ENCODE results near the gene DHRS4. TPM values are rescaled to one million over a fixed set of nuclear protein-coding genes. Genes with fewer than 3 reads are reported as not detected.
"Not testable (repeated sequence)": the region's sequence is repeated elsewhere in the genome, so short reads cannot be mapped to it uniquely, and the experiment has no call there.

DHRS4 gene
- total RNA-seq, 4 donors from 2014 or later: 24.0 to 35.8 (median 30.5) TPM

DNA sequence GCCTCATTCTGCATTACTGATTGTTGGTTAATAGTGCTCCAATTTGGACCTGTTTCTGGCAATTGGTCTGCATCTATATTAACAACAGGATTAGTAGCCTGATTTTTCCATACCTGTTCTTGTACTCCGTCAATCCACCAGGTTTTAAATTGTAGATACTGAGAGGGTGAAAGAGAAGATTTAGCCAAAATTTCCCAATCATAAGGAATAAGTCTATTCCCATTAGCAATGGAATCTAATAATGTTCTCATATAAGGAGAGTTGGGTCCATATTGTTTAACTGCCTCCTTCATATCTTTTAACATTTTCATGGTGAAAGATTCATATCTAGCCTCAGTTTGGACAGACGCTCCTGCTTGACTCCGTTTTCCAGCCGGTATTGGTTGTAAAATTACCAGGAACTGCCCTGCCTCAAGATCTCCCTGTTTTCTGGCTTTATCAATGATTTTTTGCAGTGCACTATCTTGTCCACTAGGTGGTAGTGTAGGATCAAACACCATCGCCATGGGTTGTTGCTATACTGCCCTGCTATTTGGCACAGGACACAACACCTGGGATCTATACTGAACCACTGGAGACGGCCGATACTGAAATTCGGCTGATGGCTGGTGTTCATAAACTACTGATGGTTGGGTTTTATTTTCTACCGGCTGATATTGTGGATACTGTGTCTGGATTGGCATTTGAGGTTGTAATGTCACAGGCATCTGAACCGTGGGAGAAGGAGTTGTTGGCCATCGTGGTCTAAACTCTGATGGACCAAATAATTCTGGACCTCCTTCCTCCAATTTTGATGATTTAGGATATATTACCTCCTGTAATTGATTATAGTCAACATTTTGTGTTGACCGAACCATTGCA, 60.3 kb downstream of the DHRS4 start:
- Histone ChIP-seq H3K4me1 (peaks cover 13% of the 10 kb centered on the region), H3K27me3 (no peaks in the 10 kb centered on the region), H3K9me3 (no peaks in the 10 kb centered on the region), H3K27ac (no peak overlapping the region), H3K4me3 (no peak overlapping the region), H3K36me3 (no peaks in the 10 kb centered on the region)
- 22% methylated on average over 12 of the region's 12 CpGs for WGBS
- no peak for DNase-seq (ENCODE audit: low spot score in 2 of 2)
- TF ChIP-seq POLR2AphosphoS5 (IDR thresholded peaks at IDR 0.05): no peak
- TF ChIP-seq, protein P1, sequence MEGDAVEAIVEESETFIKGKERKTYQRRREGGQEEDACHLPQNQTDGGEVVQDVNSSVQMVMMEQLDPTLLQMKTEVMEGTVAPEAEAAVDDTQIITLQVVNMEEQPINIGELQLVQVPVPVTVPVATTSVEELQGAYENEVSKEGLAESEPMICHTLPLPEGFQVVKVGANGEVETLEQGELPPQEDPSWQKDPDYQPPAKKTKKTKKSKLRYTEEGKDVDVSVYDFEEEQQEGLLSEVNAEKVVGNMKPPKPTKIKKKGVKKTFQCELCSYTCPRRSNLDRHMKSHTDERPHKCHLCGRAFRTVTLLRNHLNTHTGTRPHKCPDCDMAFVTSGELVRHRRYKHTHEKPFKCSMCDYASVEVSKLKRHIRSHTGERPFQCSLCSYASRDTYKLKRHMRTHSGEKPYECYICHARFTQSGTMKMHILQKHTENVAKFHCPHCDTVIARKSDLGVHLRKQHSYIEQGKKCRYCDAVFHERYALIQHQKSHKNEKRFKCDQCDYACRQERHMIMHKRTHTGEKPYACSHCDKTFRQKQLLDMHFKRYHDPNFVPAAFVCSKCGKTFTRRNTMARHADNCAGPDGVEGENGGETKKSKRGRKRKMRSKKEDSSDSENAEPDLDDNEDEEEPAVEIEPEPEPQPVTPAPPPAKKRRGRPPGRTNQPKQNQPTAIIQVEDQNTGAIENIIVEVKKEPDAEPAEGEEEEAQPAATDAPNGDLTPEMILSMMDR (IDR thresholded peaks at IDR 0.05): peak; percentile 81 to 90

DNA sequence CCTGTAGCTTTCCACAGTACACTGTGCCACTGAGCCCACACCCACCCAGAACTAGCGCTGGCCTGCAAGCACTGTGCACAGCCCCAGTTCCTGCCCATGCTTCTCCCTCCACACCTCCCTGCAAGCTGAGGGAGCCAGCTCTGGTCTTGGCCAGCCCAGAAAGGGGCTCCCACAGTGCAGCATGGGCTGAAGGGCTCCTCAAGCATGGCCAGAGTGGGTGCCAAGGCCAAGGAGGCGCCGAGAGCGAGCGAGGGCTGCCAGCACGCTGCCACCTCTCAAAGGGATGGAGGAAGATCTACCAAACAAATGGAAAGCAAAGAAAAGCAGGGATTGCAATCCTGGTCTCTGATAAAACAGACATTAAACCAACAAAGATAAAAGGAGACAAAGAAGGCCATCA, 62.2 kb downstream of the DHRS4 start:
- not testable (repeated sequence) for H3K36me3 ChIP-seq, H3K27ac ChIP-seq
- WGBS: 97% methylated on average over 6 of the region's 6 CpGs

More for the DNA sequence above, 62.2 kb downstream of the DHRS4 start:
- not testable (repeated sequence) for H3K9me3 ChIP-seq; H3K27me3 ChIP-seq; DNase-seq (ENCODE audit: low spot score in 2 of 2); H3K4me3 ChIP-seq
- H3K4me1 ChIP-seq: peaks cover 11% of the 10 kb centered on the region

Other genes starting within 250 kb of the DHRS4 start
- gene DHRS4L2, start 35.2 kb downstream of the DHRS4 start, total RNA-seq: 10 to 100 TPM; 17.5 to 27.9 (median 21.0) TPM
- gene CARMIL3, start 98.2 kb downstream of the DHRS4 start, total RNA-seq: 10 to 100 TPM in 1 of 4 donors, 1 to 10 TPM in 3; 5.9 to 11.2 (median 7.7) TPM
- not detected for gene CPNE6, start 117.8 kb downstream of the DHRS4 start, total RNA-seq
- 10 to 100 TPM in 3 of 4 donors, 1 to 10 TPM in 1; 9.2 to 25.1 (median 14.4) TPM for gene PCK2, start 140.5 kb downstream of the DHRS4 start, total RNA-seq
- 10 to 100 TPM; 64.2 to 71.7 (median 68.3) TPM for gene DCAF11, start 161.0 kb downstream of the DHRS4 start, total RNA-seq
- gene NRL, start 161.2 kb downstream of the DHRS4 start, total RNA-seq: 1 to 10 TPM; 2.2 to 2.9 (median 2.3) TPM
- gene FITM1, start 176.9 kb downstream of the DHRS4 start, total RNA-seq: 1 to 10 TPM in 3 of 4 donors, not detected in 1; 1.7 to 3.4 (median 2.3) TPM
- gene PSME1, start 182.4 kb downstream of the DHRS4 start, total RNA-seq: 100 to 1,000 TPM in 2 of 4 donors, 10 to 100 TPM in 2; 72.3 to 113 (median 91.1) TPM
- 10 to 100 TPM; 10.9 to 22.0 (median 14.1) TPM for gene EMC9, start 187.8 kb downstream of the DHRS4 start, total RNA-seq
- gene PSME2, start 192.8 kb downstream of the DHRS4 start, total RNA-seq: 10 to 100 TPM; 39.3 to 75.2 (median 47.0) TPM
- 10 to 100 TPM; 62.3 to 97.2 (median 70.6) TPM for gene RNF31, start 193.7 kb downstream of the DHRS4 start, total RNA-seq
- 10 to 100 TPM; 31.1 to 45.2 (median 37.5) TPM for gene IRF9, start 207.5 kb downstream of the DHRS4 start, total RNA-seq
- 10 to 100 TPM in 2 of 4 donors, 1 to 10 TPM in 2; 2.5 to 17.2 (median 10.2) TPM for gene REC8, start 218.3 kb downstream of the DHRS4 start, total RNA-seq
- 10 to 100 TPM; 43.0 to 90.5 (median 58.0) TPM for gene IPO4, start 235.0 kb downstream of the DHRS4 start, total RNA-seq
- gene TM9SF1, start 241.7 kb downstream of the DHRS4 start, total RNA-seq: 10 to 100 TPM; 38.1 to 58.3 (median 53.4) TPM

All from suprapubic skin (tissue), 4 donors.